Measurements from ENCODE around the gene CAPN14. TPM values are rescaled to one million over a fixed set of nuclear protein-coding genes. Genes with fewer than 3 reads are reported as not detected.

Gene CAPN14
- total RNA-seq, 1 donor: under 0.01 TPM

DNA sequence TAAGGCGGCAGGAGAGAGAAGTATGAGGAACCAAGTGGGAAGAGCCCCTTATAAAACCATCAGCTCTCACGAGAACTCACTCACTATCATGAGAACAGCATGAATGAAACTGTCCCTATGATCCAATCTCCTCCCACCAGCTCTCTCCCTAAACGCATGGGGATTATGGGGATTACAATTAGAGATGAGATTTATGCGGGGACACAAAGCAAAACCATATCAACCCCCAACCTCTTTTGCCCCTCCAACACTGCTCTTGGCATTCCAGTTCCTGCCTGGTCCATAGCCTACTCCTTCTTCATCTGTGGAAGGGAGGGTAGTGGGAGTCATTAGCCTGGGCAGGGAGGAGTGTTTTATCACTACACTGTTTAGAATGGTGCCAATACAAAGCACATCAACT, 15.3 kb upstream of the CAPN14 start:
- DNase-seq (ENCODE audit: low read depth): no peak
- TF ChIP-seq, protein P1, sequence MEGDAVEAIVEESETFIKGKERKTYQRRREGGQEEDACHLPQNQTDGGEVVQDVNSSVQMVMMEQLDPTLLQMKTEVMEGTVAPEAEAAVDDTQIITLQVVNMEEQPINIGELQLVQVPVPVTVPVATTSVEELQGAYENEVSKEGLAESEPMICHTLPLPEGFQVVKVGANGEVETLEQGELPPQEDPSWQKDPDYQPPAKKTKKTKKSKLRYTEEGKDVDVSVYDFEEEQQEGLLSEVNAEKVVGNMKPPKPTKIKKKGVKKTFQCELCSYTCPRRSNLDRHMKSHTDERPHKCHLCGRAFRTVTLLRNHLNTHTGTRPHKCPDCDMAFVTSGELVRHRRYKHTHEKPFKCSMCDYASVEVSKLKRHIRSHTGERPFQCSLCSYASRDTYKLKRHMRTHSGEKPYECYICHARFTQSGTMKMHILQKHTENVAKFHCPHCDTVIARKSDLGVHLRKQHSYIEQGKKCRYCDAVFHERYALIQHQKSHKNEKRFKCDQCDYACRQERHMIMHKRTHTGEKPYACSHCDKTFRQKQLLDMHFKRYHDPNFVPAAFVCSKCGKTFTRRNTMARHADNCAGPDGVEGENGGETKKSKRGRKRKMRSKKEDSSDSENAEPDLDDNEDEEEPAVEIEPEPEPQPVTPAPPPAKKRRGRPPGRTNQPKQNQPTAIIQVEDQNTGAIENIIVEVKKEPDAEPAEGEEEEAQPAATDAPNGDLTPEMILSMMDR (IDR thresholded peaks at IDR 0.05; ENCODE audit: insufficient read depth, low read depth, low read length): no peak
- no peak overlapping the region for H3K4me3 ChIP-seq (ENCODE audit: low read depth, low read length)

DNA sequence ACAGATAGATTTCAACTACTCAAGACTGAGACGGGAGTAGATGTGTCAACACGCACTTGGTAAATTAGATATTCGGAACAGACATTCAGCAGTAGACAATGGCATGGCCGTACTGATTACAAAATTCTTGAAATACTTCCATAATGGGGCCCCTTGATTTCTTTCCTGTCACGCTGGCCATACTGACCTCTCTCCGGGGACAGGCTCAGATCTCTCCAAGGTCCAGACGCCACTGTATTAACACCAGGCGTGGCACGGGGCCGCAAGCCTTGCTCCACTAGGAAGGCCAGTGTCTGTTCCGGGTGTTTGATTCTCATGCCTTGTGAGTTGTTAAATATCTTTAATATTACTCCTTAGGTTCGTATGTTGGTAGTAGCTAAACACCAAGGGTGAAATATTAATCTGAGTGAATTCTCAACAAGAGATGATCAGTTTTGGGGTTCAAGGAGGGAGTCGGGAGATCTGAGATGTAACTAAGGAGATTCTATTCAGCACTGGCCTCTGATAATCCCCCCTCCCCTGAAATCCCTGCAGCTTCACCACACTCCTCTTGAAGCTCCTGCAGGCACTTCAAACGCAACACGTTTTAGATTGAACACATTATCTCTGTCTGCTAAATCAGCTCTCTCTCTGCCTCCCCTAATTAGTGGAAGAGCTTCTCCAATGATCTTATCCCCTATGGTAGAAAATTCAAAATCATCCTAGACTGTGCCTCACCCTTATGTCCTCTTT, 14.4 kb upstream of the CAPN14 start:
- no peak for DNase-seq (ENCODE audit: low read depth)
- TF ChIP-seq, protein P1 (IDR thresholded peaks at IDR 0.05; ENCODE audit: insufficient read depth, low read depth, low read length): no peak
- no peak overlapping the region for H3K4me3 ChIP-seq (ENCODE audit: low read depth, low read length)

DNA sequence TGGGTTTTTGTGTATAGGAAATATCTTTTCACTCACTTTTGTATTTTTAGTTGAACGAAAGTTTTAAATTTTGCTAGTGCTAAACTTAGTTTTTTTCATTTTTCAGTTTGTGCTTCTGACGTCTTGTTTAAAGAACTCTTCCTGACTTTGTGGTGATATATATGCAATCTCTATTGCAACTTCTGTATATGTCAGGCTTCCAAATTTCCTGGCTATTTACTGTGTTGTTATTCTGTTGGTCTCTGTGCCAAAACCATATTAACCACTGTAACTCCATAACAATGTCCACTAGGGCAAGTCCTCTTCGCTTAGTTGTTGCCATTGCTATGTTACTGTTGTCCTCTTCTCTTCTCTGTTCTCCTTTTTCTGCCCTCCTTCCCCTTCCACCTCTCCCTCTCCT, 13.4 kb upstream of the CAPN14 start:
- TF ChIP-seq, protein P1 (IDR thresholded peaks at IDR 0.05; ENCODE audit: insufficient read depth, low read depth, low read length): no peak
- no peak for DNase-seq (ENCODE audit: low read depth)
- no peak overlapping the region for H3K4me3 ChIP-seq (ENCODE audit: low read depth, low read length)

DNA sequence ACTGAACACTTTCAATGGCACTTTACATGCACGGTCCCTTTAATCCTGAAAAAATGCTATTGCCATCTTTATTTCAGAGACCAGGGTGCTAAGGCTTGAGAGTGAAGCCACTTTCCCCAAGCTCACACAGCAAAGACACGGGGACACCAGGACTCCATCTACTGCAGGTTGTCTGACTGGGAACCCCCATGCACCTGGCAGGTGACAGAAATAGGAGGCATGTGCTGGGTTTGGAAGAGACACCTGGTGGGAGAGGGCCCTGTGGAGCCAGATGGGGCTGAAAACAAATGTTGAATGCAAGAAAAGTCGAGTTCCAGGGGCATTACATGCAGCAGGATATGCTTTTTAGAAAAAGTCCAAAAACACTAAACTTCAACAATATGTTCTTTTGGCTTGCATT, 11.4 kb upstream of the CAPN14 start:
- DNase-seq (ENCODE audit: low read depth): no peak
- no peak overlapping the region for H3K4me3 ChIP-seq (ENCODE audit: low read depth, low read length)
- TF ChIP-seq, protein P1 (IDR thresholded peaks at IDR 0.05; ENCODE audit: insufficient read depth, low read depth, low read length): no peak

DNA sequence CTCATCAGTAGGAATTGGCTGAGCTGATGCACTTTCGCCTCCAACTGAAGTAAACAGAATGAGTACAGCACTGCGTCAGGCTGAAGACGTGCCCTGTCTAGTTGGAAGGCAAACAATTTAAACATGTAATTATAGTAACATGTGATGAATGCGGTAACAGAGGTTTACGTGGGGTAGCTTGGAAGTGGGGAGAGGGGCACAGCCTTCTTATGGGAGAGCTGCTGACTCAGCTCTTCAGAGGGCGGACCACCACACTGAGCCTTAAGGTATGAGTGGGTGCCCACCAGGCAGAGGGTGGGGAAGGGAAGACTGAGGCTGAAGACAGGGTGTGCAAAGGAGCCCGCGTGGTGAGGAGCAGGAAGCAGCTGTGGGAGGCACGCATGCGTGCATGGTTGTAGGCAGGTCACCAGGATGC, 10.4 kb upstream of the CAPN14 start:
- TF ChIP-seq, protein P1 (IDR thresholded peaks at IDR 0.05; ENCODE audit: insufficient read depth, low read depth, low read length): no peak
- no peak overlapping the region for H3K4me3 ChIP-seq (ENCODE audit: low read depth, low read length)
- DNase-seq (ENCODE audit: low read depth): no peak

DNA sequence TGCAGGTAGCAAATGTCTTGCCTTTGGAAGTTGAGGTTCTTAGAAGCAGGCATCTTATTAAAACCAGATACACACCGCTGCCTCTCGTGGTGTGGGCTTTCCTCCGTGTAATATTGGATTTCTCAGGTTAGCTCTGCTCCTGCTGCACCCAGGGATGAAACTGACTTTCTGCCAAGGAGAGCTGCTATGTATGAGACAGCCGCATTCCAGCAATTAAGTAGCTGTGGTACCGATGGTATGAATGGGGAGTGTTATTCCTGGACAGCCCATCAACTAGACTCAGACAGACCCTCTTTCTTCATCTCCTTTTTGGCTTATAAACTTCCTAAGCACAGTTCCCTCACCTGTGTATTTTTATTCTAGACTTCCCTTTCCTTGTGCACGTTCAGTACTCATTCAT, 9.8 kb upstream of the CAPN14 start:
- no peak for DNase-seq (ENCODE audit: low read depth)
- H3K4me3 ChIP-seq (ENCODE audit: low read depth, low read length): no peak overlapping the region
- TF ChIP-seq, protein P1 (IDR thresholded peaks at IDR 0.05; ENCODE audit: insufficient read depth, low read depth, low read length): no peak

DNA sequence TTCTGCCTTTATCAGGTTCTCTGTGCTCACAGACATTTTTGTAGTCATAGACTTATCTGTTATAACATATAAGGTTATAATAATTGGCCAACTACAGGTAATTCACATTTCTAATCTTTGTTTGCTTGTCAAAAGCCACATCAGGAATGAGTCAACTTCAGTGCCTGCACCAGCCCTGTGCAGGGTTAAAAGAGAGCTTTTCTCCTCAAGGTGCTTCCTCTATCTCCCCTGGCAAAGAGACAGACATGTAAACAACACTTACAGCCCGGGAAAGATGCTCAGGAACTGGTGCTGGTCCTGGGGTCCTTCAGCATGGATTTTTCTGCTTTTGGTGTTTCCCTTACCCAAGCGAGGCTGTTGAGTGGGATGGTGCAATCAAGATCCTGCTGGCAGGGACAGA, 9.0 kb upstream of the CAPN14 start:
- H3K4me3 ChIP-seq (ENCODE audit: low read depth, low read length): no peak overlapping the region
- DNase-seq (ENCODE audit: low read depth): no peak
- TF ChIP-seq, protein P1 (IDR thresholded peaks at IDR 0.05; ENCODE audit: insufficient read depth, low read depth, low read length): no peak
